GM23248 (cell line): Measurements from ENCODE around the gene COL13A1.

Experiments used
- EZH2 ChIP-seq: fragments of 200-600 bp; sonication (generic); IDR thresholded peaks from 2 replicates; pipeline ENCODE4 v1.6.1; 2018; ENCODE audit warnings: antibody characterized with exemption, mild to moderate bottlenecking; ENCODE audit not compliant: insufficient read depth, poor library complexity, severe bottlenecking
- EZH2phosphoT487 ChIP-seq: fragments of 200-600 bp; sonication (generic); IDR thresholded peaks from 2 replicates; pipeline ENCODE4 v1.6.1; 2018; ENCODE audit warnings: antibody characterized with exemption, moderate library complexity, mild to moderate bottlenecking, low read depth; ENCODE audit not compliant: insufficient read depth

GRCh38 chr10:69794673-69795072, 7.0 kb upstream of the COL13A1 start:
- TF ChIP-seq EZH2 (no peak), EZH2phosphoT487 (no peak)
